GM19193 (cell line): ENCODE data around the gene GDNF.

Source experiments
- POLR2A ChIP-seq: IDR thresholded peaks from 4 replicates; pipeline ENCODE4 v1.6.1; 2011; ENCODE audit not compliant: insufficient read depth, insufficient read length; ENCODE audit errors: extremely low read depth

The GDNF gene

GRCh38 chr5:37776826-37777225 is 63.0 kb downstream of the GDNF start:
- TF ChIP-seq POLR2A, result no peak

- TF ChIP-seq POLR2A, result no peak
These were observed 64.8 kb downstream of the GDNF start for GRCh38 chr5:37774912-37775483.

GRCh38 chr5:37773809-37774208 is 66.0 kb downstream of the GDNF start:
- TF ChIP-seq POLR2A, result no peak

- TF ChIP-seq POLR2A, result no peak
These were observed 67.6 kb downstream of the GDNF start for GRCh38 chr5:37772255-37772654.

GRCh38 chr5:37771731-37772130 is 68.1 kb downstream of the GDNF start:
- no peak for TF ChIP-seq POLR2A

GRCh38 chr5:37771203-37771611 is 68.6 kb downstream of the GDNF start:
- no peak for TF ChIP-seq POLR2A

GRCh38 chr5:37770786-37771185 is 69.1 kb downstream of the GDNF start:
- TF ChIP-seq POLR2A, result no peak

- no peak for TF ChIP-seq POLR2A
These were observed 70.0 kb downstream of the GDNF start for GRCh38 chr5:37769840-37770239.

- TF ChIP-seq POLR2A, result no peak
These were observed 70.7 kb downstream of the GDNF start for GRCh38 chr5:37769108-37769507.

- TF ChIP-seq POLR2A, result no peak
These were observed 71.5 kb downstream of the GDNF start for GRCh38 chr5:37768371-37768770.

GRCh38 chr5:37767961-37768360 is 71.9 kb downstream of the GDNF start:
- no peak for TF ChIP-seq POLR2A

- no peak for TF ChIP-seq POLR2A
These were observed 72.6 kb downstream of the GDNF start for GRCh38 chr5:37767251-37767650.
